Measurements from ENCODE around the gene MYO5C. TPM values are rescaled to one million over a fixed set of nuclear protein-coding genes. Genes with fewer than 3 reads are reported as not detected.
A peak's percentile ranks its signal among the peaks of the same experiment; 100 is the strongest.

Gene MYO5C, protein sequence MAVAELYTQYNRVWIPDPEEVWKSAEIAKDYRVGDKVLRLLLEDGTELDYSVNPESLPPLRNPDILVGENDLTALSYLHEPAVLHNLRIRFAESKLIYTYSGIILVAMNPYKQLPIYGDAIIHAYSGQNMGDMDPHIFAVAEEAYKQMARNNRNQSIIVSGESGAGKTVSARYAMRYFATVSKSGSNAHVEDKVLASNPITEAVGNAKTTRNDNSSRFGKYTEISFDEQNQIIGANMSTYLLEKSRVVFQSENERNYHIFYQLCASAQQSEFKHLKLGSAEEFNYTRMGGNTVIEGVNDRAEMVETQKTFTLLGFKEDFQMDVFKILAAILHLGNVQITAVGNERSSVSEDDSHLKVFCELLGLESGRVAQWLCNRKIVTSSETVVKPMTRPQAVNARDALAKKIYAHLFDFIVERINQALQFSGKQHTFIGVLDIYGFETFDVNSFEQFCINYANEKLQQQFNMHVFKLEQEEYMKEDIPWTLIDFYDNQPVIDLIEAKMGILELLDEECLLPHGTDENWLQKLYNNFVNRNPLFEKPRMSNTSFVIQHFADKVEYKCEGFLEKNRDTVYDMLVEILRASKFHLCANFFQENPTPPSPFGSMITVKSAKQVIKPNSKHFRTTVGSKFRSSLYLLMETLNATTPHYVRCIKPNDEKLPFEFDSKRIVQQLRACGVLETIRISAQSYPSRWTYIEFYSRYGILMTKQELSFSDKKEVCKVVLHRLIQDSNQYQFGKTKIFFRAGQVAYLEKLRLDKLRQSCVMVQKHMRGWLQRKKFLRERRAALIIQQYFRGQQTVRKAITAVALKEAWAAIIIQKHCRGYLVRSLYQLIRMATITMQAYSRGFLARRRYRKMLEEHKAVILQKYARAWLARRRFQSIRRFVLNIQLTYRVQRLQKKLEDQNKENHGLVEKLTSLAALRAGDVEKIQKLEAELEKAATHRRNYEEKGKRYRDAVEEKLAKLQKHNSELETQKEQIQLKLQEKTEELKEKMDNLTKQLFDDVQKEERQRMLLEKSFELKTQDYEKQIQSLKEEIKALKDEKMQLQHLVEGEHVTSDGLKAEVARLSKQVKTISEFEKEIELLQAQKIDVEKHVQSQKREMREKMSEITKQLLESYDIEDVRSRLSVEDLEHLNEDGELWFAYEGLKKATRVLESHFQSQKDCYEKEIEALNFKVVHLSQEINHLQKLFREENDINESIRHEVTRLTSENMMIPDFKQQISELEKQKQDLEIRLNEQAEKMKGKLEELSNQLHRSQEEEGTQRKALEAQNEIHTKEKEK (N-terminal part only)
- total RNA-seq: 80.0 TPM
- long read RNA-seq, full-length matches to known transcripts: 11 of 39 reads
- long read RNA-seq, partial matches to known transcripts: 12 of 39 reads
- long read RNA-seq, other reads (novel, unspliced or antisense): 16 of 39 reads

DNA sequence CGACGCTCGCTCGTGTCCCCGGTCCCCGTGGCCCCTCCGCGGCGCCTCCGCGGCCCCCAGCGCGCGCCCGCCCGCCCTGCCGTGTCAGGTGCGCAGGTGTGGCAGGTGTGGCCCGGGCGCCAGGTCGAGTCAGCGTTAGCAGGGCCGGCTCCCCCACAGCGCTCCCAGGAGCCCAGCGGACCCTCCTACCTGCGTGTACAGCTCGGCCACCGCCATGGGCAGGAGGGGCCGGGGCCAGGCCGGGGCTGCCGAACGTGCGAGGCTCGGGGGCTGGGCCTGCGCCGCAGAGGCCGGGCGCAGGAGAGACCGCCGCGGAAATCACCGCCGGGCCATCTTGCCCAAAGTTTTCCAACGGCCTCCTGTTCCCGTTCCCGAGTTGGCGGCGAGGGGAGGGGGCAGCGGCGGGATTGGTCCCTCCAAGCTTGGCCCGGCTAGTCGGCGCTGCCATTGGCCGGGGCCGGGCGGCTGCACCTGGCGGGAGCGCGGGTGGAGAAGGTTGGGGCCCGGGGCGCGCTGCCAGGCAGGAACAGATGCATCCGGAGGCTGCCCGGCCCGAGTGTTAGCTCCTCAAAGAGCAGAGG lies at the start of gene MYO5C:
TSS of gene MYO5C (minus strand) at position 384 of the 581 bp plus-strand sequence. CDS start at position 216, 168 bp downstream.
- TF ChIP-seq, protein P1, sequence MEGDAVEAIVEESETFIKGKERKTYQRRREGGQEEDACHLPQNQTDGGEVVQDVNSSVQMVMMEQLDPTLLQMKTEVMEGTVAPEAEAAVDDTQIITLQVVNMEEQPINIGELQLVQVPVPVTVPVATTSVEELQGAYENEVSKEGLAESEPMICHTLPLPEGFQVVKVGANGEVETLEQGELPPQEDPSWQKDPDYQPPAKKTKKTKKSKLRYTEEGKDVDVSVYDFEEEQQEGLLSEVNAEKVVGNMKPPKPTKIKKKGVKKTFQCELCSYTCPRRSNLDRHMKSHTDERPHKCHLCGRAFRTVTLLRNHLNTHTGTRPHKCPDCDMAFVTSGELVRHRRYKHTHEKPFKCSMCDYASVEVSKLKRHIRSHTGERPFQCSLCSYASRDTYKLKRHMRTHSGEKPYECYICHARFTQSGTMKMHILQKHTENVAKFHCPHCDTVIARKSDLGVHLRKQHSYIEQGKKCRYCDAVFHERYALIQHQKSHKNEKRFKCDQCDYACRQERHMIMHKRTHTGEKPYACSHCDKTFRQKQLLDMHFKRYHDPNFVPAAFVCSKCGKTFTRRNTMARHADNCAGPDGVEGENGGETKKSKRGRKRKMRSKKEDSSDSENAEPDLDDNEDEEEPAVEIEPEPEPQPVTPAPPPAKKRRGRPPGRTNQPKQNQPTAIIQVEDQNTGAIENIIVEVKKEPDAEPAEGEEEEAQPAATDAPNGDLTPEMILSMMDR (IDR thresholded peaks at IDR 0.05): no peak
- peak; percentile 96 for DNase-seq
- Histone ChIP-seq H3K27me3 (peaks cover 24% of the 10 kb centered on the region), H3K36me3 (no peaks in the 10 kb centered on the region), H3K4me3 (peak within 1 kb of the TSS; percentile 57), H3K9me3 (no peaks in the 10 kb centered on the region), H3K27ac (peak within 1 kb of the TSS; percentile 80), H3K4me1 (peaks cover 13% of the 10 kb centered on the region)
- intact Hi-C loops (cut with DNase I): no loop called here
- ATAC-seq: peak; percentile 96

DNA sequence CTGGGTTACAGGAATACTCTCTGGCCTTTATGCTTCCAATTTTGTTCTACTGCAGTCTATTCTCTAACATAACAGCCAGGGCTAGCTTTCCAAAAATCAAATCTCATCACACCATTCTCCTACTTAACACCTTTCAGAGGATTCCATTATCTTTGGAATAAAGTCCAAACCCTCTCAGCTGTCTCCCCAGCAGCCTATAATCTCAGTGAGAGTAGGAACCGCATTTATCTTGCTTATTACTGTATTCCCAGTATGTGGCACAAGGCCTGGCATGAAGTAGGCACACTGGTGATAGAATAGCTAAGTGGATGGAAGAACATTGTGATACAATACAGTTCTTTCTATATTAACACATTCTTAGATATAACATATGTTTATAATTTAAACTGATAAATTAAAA lies 49.0 kb upstream of the MYO5C start:
- intact Hi-C loops (cut with DNase I): no loop called here
- ATAC-seq: no peak
- no peaks in the 10 kb centered on the region for H3K4me1 ChIP-seq

DNA sequence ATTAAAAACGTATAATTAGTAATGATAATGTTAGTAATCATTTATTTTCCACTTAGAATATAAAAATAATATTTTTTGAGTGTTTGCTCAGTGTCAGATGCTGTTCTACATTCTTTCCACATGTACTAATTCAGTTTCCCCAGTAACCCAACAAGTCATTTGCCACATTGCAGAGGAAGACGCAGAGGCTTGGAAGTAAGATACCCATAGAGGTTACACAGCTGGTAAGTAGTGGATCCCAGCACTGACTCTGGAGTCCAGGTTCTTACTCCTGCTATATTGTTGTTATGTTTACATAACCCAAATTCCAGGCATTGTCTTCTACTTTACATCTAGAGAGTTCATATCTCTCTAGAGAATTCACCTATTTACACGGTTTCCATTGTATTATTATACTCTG lies 48.2 kb upstream of the MYO5C start:
- Histone ChIP-seq H3K4me1 (no peaks in the 10 kb centered on the region), H3K27ac (no peak overlapping the region), H3K9me3 (no peaks in the 10 kb centered on the region), H3K36me3 (peaks cover 25% of the 10 kb centered on the region), H3K4me3 (no peak overlapping the region), H3K27me3 (no peaks in the 10 kb centered on the region)
- intact Hi-C loops (cut with DNase I): no loop called here
- TF ChIP-seq, protein P1 (IDR thresholded peaks at IDR 0.05): no peak
- no peak for DNase-seq
- no peak for ATAC-seq

More for the DNA sequence above, 49.0 kb upstream of the MYO5C start:
- peaks cover 25% of the 10 kb centered on the region for H3K36me3 ChIP-seq
- H3K9me3 ChIP-seq: no peaks in the 10 kb centered on the region
- TF ChIP-seq, protein P1 (IDR thresholded peaks at IDR 0.05): no peak
- no peak for DNase-seq
- no peak overlapping the region for H3K4me3 ChIP-seq
- H3K27me3 ChIP-seq: no peaks in the 10 kb centered on the region
- no peak overlapping the region for H3K27ac ChIP-seq

DNA sequence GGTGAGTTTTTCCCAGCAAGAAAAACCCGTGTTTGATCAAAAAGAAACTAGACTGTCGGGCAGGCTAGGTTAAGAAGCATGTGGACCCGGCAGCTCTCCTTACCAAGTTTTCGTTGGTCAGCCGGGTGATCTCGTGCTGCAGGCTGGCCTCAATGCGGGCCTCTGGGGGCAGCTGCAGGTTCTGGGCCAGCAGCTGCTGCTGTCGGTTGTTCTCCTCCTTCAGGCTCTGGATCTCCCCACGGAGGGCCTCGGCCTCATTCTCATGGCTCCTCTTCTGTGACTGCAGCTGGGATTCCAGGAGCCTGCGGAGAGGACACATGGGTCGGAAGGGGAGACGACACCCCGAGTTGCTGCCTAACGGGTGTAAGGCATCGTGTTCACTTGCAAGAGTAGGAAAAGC lies 44.5 kb upstream of the MYO5C start:
- H3K4me1 ChIP-seq: no peaks in the 10 kb centered on the region
- intact Hi-C loops (cut with DNase I): no loop called here
- no peak for ATAC-seq
- TF ChIP-seq, protein P1 (IDR thresholded peaks at IDR 0.05): no peak
- H3K27ac ChIP-seq: no peak overlapping the region
- no peak overlapping the region for H3K4me3 ChIP-seq
- no peak for DNase-seq
- peaks cover 20% of the 10 kb centered on the region for H3K36me3 ChIP-seq
- no peaks in the 10 kb centered on the region for H3K9me3 ChIP-seq
- H3K27me3 ChIP-seq: no peaks in the 10 kb centered on the region

DNA sequence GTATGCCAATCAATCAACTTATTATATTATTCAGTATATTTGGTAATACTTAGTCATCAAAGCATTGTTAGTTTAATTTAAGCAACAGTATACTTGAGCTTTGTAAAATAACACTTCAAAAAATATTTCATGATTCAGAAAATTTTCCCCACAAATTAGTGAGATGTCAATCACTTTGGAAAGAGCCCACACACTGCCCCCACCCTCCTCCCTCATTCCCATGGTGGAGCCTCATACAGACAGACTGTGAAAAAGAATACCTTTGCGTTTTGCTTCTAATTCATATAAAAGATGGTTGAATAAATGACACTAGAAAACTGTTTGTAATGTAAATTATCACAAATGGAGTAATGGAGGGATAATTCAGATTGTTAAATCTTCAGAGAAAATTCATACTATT lies 43.3 kb upstream of the MYO5C start:
- no peak overlapping the region for H3K4me3 ChIP-seq
- TF ChIP-seq, protein P1 (IDR thresholded peaks at IDR 0.05): no peak
- ATAC-seq (no peak), DNase-seq (no peak)
- H3K4me1 ChIP-seq: no peaks in the 10 kb centered on the region
- no peaks in the 10 kb centered on the region for H3K27me3 ChIP-seq
- intact Hi-C loops (cut with DNase I): no loop called here
- peaks cover 23% of the 10 kb centered on the region for H3K36me3 ChIP-seq
- H3K27ac ChIP-seq: no peak overlapping the region
- no peaks in the 10 kb centered on the region for H3K9me3 ChIP-seq

Measured in upper lobe of right lung (tissue), 1 donor.